SU-DHL-6 (cell line): ENCODE measurements around the gene FAM120B.

Experiments
- H2AFZ ChIP-seq: fragments of 200-600 bp; sonication (generic); 2 replicates; pipeline ENCODE4 v1.6.1; 2014; ENCODE audit warnings: low read depth, mild to moderate bottlenecking, moderate library complexity, mixed read lengths, antibody characterized with exemption, low read length; ENCODE audit not compliant: severe bottlenecking
- H3F3A ChIP-seq: fragments of 200-600 bp; shearing (Covaris generic); 2 replicates; pipeline ENCODE4 v1.6.0; 2016; ENCODE audit warnings: antibody characterized with exemption, mild to moderate bottlenecking; ENCODE audit not compliant: insufficient read depth
- H3K27ac ChIP-seq: fragments of 200-600 bp; sonication (generic); 2 replicates; pipeline ENCODE4 v1.5.1; 2016; ENCODE audit warnings: low read depth, mild to moderate bottlenecking, low read length, moderate library complexity, mixed read lengths
- H3K27me3 ChIP-seq: fragments of 200-600 bp; sonication (generic), shearing (Covaris generic); 2 replicates; pipeline ENCODE4 v1.6.0; 2014; ENCODE audit warnings: mild to moderate bottlenecking, low read length
- H3K36me3 ChIP-seq: fragments of 200-600 bp; sonication (generic); 2 replicates; pipeline ENCODE4 v1.6.1; 2014; ENCODE audit warnings: mild to moderate bottlenecking, low read length, mixed read lengths
- H3K4me2 ChIP-seq: fragments of 300-600, 200-600 bp; shearing (Covaris generic), sonication (generic); 2 replicates; pipeline ENCODE4 v1.6.0; 2014; ENCODE audit warnings: low read length, low read depth, mild to moderate bottlenecking; ENCODE audit not compliant: poor library complexity, severe bottlenecking
- H3K4me3 ChIP-seq: fragments of 200-600 bp; sonication (generic); 2 replicates; pipeline ENCODE4 v1.5.1; 2014; ENCODE audit warnings: antibody characterized with exemption, low read length, mild to moderate bottlenecking, mixed read lengths; ENCODE audit not compliant: insufficient read depth, poor library complexity, severe bottlenecking
- H3K79me2 ChIP-seq: fragments of 200-600 bp; sonication (generic); 2 replicates; pipeline ENCODE4 v1.6.1; 2014; ENCODE audit warnings: mild to moderate bottlenecking, low read length, moderate library complexity; ENCODE audit not compliant: insufficient read depth
- H3K9ac ChIP-seq: fragments of 200-600 bp; sonication (generic); 2 replicates; pipeline ENCODE4 v1.7.0; 2014; ENCODE audit warnings: mild to moderate bottlenecking, low read length
- H3K9me2 ChIP-seq: fragments of 200-600 bp; sonication (generic); replicated peaks from 2 replicates; pipeline ENCODE4 v1.6.1; 2014; ENCODE audit warnings: low read length; ENCODE audit not compliant: insufficient read depth
- H3K9me3 ChIP-seq: fragments of 200-600 bp; sonication (generic); 2 replicates; pipeline ENCODE4 v1.6.1; 2014; ENCODE audit warnings: low read length, mixed read lengths; ENCODE audit not compliant: insufficient read depth
- H4K20me1 ChIP-seq: fragments of 200-600 bp; sonication (generic); 2 replicates; pipeline ENCODE4 v1.6.1; 2014; ENCODE audit warnings: low read depth, mild to moderate bottlenecking, antibody characterized with exemption, low read length, moderate library complexity, mixed read lengths
- CTCF ChIP-seq: fragments of 200-600 bp; sonication (generic); IDR thresholded peaks from one replicate; pipeline ENCODE4 v1.5.1; 2017; ENCODE audit warnings: antibody characterized with exemption, mild to moderate bottlenecking, low read length, moderate library complexity; ENCODE audit not compliant: insufficient read depth, poor library complexity, severe bottlenecking
- EZH2phosphoT487 ChIP-seq: fragments of 200-600 bp; sonication (generic), shearing (Covaris generic); conservative IDR thresholded peaks from 2 replicates; pipeline ENCODE4 v1.6.1; 2018; ENCODE audit warnings: mild to moderate bottlenecking, antibody characterized with exemption, low read length, moderate library complexity, mixed read lengths

FAM120B gene

GRCh38 chr6:170435766-170436165 is 129.2 kb downstream of the FAM120B start:
- H3K4me2 ChIP-seq = no peak overlapping the region

GRCh38 chr6:170436209-170436809 is 129.8 kb downstream of the FAM120B start:
- TF ChIP-seq CTCF (no peak), EZH2phosphoT487 (no peak)
- no peaks in the 10 kb centered on the region for H3F3A ChIP-seq
- H3K27me3 ChIP-seq = no peaks in the 10 kb centered on the region

More at GRCh38 chr6:170435766-170436165, 129.2 kb downstream of the FAM120B start:
- no peak for TF ChIP-seq EZH2phosphoT487
- no peak for TF ChIP-seq CTCF
- H3F3A ChIP-seq = no peaks in the 10 kb centered on the region
- no peak overlapping the region for H3K4me3 ChIP-seq
- H3K9me2 ChIP-seq = no peaks in the 10 kb centered on the region
- H2AFZ ChIP-seq = no peak overlapping the region
- no peak overlapping the region for H3K27ac ChIP-seq
- H3K9ac ChIP-seq = no peak overlapping the region
- no peaks in the 10 kb centered on the region for H3K27me3 ChIP-seq
- H3K9me3 ChIP-seq = no peaks in the 10 kb centered on the region
- no peaks in the 10 kb centered on the region for H3K36me3 ChIP-seq
- no peaks in the 10 kb centered on the region for H4K20me1 ChIP-seq
- H3K79me2 ChIP-seq = no peaks in the 10 kb centered on the region

GRCh38 chr6:170437719-170438401 is 131.3 kb downstream of the FAM120B start:
- no peaks in the 10 kb centered on the region for H3K79me2 ChIP-seq
- no peak overlapping the region for H3K4me3 ChIP-seq

More at GRCh38 chr6:170436209-170436809, 129.8 kb downstream of the FAM120B start:
- Histone ChIP-seq H3K9me2 (no peaks in the 10 kb centered on the region), H3K79me2 (no peaks in the 10 kb centered on the region), H2AFZ (no peak overlapping the region), H4K20me1 (no peaks in the 10 kb centered on the region), H3K4me3 (no peak overlapping the region), H3K4me2 (no peak overlapping the region), H3K9me3 (no peaks in the 10 kb centered on the region), H3K9ac (no peak overlapping the region), H3K36me3 (no peaks in the 10 kb centered on the region), H3K27ac (no peak overlapping the region)

More at GRCh38 chr6:170437719-170438401, 131.3 kb downstream of the FAM120B start:
- Histone ChIP-seq H2AFZ (no peak overlapping the region), H3F3A (no peaks in the 10 kb centered on the region), H3K9ac (no peak overlapping the region), H3K4me2 (no peak overlapping the region), H3K36me3 (no peaks in the 10 kb centered on the region), H4K20me1 (no peaks in the 10 kb centered on the region), H3K9me2 (no peaks in the 10 kb centered on the region), H3K27ac (no peak overlapping the region), H3K9me3 (no peaks in the 10 kb centered on the region), H3K27me3 (no peaks in the 10 kb centered on the region)
- TF ChIP-seq CTCF = no peak
- TF ChIP-seq EZH2phosphoT487 = no peak
